ENCODE data around the gene ARPC5. TPM values are rescaled to one million over a fixed set of nuclear protein-coding genes. Genes with fewer than 3 reads are reported as not detected.
A peak's percentile ranks its signal among the peaks of the same experiment; 100 is the strongest.

The ARPC5 gene
- total and polyA plus RNA-seq, 2 experiments from 2014 or later = 144 to 183 TPM

GRCh38 chr1:183584147-183584546 is 51.4 kb downstream of the ARPC5 start:
- no peak for DNase-seq (ENCODE audit: low spot score)
- Histone ChIP-seq H3K4me3 (no peak overlapping the region), H4K20me1 (ENCODE audit: insufficient read depth, poor library complexity, severe bottlenecking) (no peaks in the 10 kb centered on the region), H3K79me2 (no peaks in the 10 kb centered on the region), H3K4me2 (no peak overlapping the region), H3K36me3 (replicated peaks; ENCODE audit: insufficient read depth, low read depth) (no peaks in the 10 kb centered on the region), H3K4me1 (ENCODE audit: insufficient read depth) (peaks cover 11% of the 10 kb centered on the region), H3K9me2 (replicated peaks; ENCODE audit: insufficient read depth) (no peaks in the 10 kb centered on the region), H3K9me3 (ENCODE audit: low read depth) (no peaks in the 10 kb centered on the region), H3K27ac (no peak overlapping the region), H3K27me3 (no peaks in the 10 kb centered on the region), H2AFZ (no peak overlapping the region)
- no peak for TF ChIP-seq EZH2 (IDR thresholded peaks at IDR 0.05; ENCODE audit: borderline replicate concordance)
- TF ChIP-seq EZH2phosphoT487 (IDR thresholded peaks at IDR 0.05; ENCODE audit: low read depth, severe bottlenecking, unreplicated experiment) = no peak
- no peak for TF ChIP-seq CTCF (IDR thresholded peaks at IDR 0.05; ENCODE audit: poor library complexity)
- WGBS (ENCODE audit: low lambda C conversion rate, missing lambda C conversion rate) = 69% methylated on average over 5 of the region's 5 CpGs

GRCh38 chr1:183583466-183583865 is 52.1 kb downstream of the ARPC5 start:
- DNase-seq (ENCODE audit: low spot score) = no peak
- Histone ChIP-seq H3K27me3 (no peaks in the 10 kb centered on the region), H3K9me3 (ENCODE audit: low read depth) (no peaks in the 10 kb centered on the region), H3K9me2 (replicated peaks; ENCODE audit: insufficient read depth) (no peaks in the 10 kb centered on the region), H4K20me1 (ENCODE audit: insufficient read depth, poor library complexity, severe bottlenecking) (no peaks in the 10 kb centered on the region), H3K27ac (no peak overlapping the region), H3K79me2 (no peaks in the 10 kb centered on the region), H3K36me3 (replicated peaks; ENCODE audit: insufficient read depth, low read depth) (no peaks in the 10 kb centered on the region), H3K4me3 (no peak overlapping the region), H2AFZ (no peak overlapping the region), H3K4me1 (ENCODE audit: insufficient read depth) (peaks cover 5% of the 10 kb centered on the region), H3K4me2 (no peak overlapping the region)
- 87% methylated on average over 6 of the region's 6 CpGs for WGBS (ENCODE audit: low lambda C conversion rate, missing lambda C conversion rate)
- TF ChIP-seq CTCF (IDR thresholded peaks at IDR 0.05; ENCODE audit: poor library complexity) (no peak), EZH2 (IDR thresholded peaks at IDR 0.05; ENCODE audit: borderline replicate concordance) (no peak), EZH2phosphoT487 (IDR thresholded peaks at IDR 0.05; ENCODE audit: low read depth, severe bottlenecking, unreplicated experiment) (no peak)

DNA sequence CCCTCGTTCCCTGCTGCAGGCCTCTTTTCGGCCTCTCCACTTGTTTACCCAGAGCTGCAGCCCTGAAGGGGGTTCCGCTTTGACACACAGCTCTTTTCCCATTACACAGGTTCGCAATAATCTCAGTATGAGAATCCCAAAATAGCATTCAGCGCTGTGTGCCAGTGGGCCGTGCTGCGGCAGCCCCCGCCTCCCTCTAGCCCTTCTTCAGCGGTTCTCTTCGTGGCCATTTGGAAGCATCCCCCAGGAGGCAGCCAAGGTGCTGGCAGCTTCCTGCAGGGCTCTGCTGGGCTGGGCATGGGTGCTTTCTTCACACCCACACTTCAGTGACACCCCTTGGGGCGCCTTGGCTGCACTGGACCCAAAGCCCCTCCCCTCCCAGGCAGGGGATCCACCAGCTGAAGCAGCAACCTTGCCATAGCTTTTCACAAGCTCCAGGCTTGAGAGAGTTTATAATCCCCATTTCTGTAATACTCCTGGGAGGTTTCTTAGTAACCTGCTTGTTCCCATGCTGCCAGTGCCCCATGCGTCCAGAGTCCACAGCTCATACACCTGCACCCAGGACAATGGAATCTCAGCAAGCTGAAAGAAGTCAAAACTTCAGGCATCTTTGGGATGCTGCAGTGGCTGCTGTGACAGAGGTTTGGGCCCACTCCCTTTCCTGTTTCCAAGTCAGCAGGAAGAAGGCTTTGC is 53.4 kb downstream of the ARPC5 start:
- Histone ChIP-seq H3K4me1 (ENCODE audit: insufficient read depth) (peaks cover 5% of the 10 kb centered on the region), H3K36me3 (replicated peaks; ENCODE audit: insufficient read depth, low read depth) (no peaks in the 10 kb centered on the region), H4K20me1 (ENCODE audit: insufficient read depth, poor library complexity, severe bottlenecking) (no peaks in the 10 kb centered on the region), H3K79me2 (no peaks in the 10 kb centered on the region), H3K27ac (peak overlapping the region; percentile 20), H3K4me3 (no peak overlapping the region), H3K27me3 (no peaks in the 10 kb centered on the region), H2AFZ (no peak overlapping the region), H3K4me2 (no peak overlapping the region), H3K9me2 (replicated peaks; ENCODE audit: insufficient read depth) (no peaks in the 10 kb centered on the region), H3K9me3 (ENCODE audit: low read depth) (no peaks in the 10 kb centered on the region)
- WGBS (ENCODE audit: low lambda C conversion rate, missing lambda C conversion rate) = 91% methylated on average over 12 of the region's 12 CpGs
- peak; percentile 15 for DNase-seq (ENCODE audit: low spot score)
- TF ChIP-seq EZH2phosphoT487 (IDR thresholded peaks at IDR 0.05; ENCODE audit: low read depth, severe bottlenecking, unreplicated experiment) = no peak
- no peak for TF ChIP-seq EZH2 (IDR thresholded peaks at IDR 0.05; ENCODE audit: borderline replicate concordance)
- TF ChIP-seq CTCF (IDR thresholded peaks at IDR 0.05; ENCODE audit: poor library complexity) = no peak

Data from hepatocyte (in vitro differentiated cells).